GM21528 (cell line): Measurements from ENCODE around the gene DLG2.

ENCODE experiments used
- ATAC-seq: cut with Tn5 transposase; IDR thresholded peaks from one replicate; pipeline ENCODE4 v1.9.1; 2021; ENCODE audit warnings: mild to moderate bottlenecking, moderate library complexity; ENCODE audit not compliant: unreplicated experiment, low FRiP score

DLG2 gene

GRCh38 chr11:84212468-84213390, 1414.4 kb downstream of the DLG2 start:
- ATAC-seq, result no peak

- ATAC-seq, result no peak
Observed at GRCh38 chr11:84211896-84212295, 1415.2 kb downstream of the DLG2 start.

- ATAC-seq, result no peak
Observed at GRCh38 chr11:84194696-84195095, 1432.4 kb downstream of the DLG2 start.

- ATAC-seq, result no peak
Observed at GRCh38 chr11:84193706-84194105, 1433.4 kb downstream of the DLG2 start.

GRCh38 chr11:84188521-84188920, 1438.6 kb downstream of the DLG2 start:
- ATAC-seq, result no peak

GRCh38 chr11:84173078-84173477, 1454.1 kb downstream of the DLG2 start:
- ATAC-seq, result no peak

GRCh38 chr11:84165139-84165538, 1462.0 kb downstream of the DLG2 start:
- ATAC-seq, result no peak

- ATAC-seq, result no peak
Observed at GRCh38 chr11:84164728-84165127, 1462.4 kb downstream of the DLG2 start.

GRCh38 chr11:84163116-84163515, 1464.0 kb downstream of the DLG2 start:
- ATAC-seq, result no peak

- ATAC-seq, result no peak
Observed at GRCh38 chr11:84157639-84158038, 1469.5 kb downstream of the DLG2 start.

- no peak for ATAC-seq
Observed at GRCh38 chr11:84146826-84147225, 1480.3 kb downstream of the DLG2 start.

GRCh38 chr11:84145616-84146185, 1481.4 kb downstream of the DLG2 start:
- ATAC-seq, result no peak

- no peak for ATAC-seq
Observed at GRCh38 chr11:84144531-84144930, 1482.6 kb downstream of the DLG2 start.

- no peak for ATAC-seq
Observed at GRCh38 chr11:84142411-84142810, 1484.7 kb downstream of the DLG2 start.

GRCh38 chr11:84140386-84141169, 1486.6 kb downstream of the DLG2 start:
- ATAC-seq, result no peak

GRCh38 chr11:84137960-84138359, 1489.2 kb downstream of the DLG2 start:
- ATAC-seq, result no peak

- no peak for ATAC-seq
Observed at GRCh38 chr11:84137505-84137904, 1489.6 kb downstream of the DLG2 start.

- ATAC-seq, result no peak
Observed at GRCh38 chr11:84136926-84137325, 1490.2 kb downstream of the DLG2 start.

- ATAC-seq, result no peak
Observed at GRCh38 chr11:84130646-84131427, 1496.3 kb downstream of the DLG2 start.

GRCh38 chr11:84129961-84130576, 1497.1 kb downstream of the DLG2 start:
- no peak for ATAC-seq
